Esophagus (tissue), 2 donors: ENCODE results near the gene TGM5. TPM values are rescaled to one million over a fixed set of nuclear protein-coding genes. Genes with fewer than 3 reads are reported as not detected.

Experiments
- H3K27ac ChIP-seq, 2 donors: one replicate each; pipeline ENCODE4 v1.5.1; 2013; ENCODE audit warnings: low read depth in 2 of 2, mild to moderate bottlenecking in 2 of 2, inconsistent platforms in 1 of 2, low read length in 1 of 2, moderate library complexity in 1 of 2
- H3K27me3 ChIP-seq, 2 donors: one replicate each; pipeline ENCODE4 v1.6.1; 2013; ENCODE audit warnings: low read length in 2 of 2, control low read depth in 1 of 2, mild to moderate bottlenecking in 1 of 2; ENCODE audit not compliant: insufficient read depth in 2 of 2, control insufficient read depth in 1 of 2
- H3K36me3 ChIP-seq, 2 donors: one replicate each; pipeline ENCODE4 v1.6.1; 2013; ENCODE audit warnings: low read length in 1 of 2; ENCODE audit not compliant: control insufficient read depth in 2 of 2, insufficient read depth in 2 of 2
- H3K4me1 ChIP-seq, 2 donors: one replicate each; pipeline ENCODE4 v1.6.1; 2013; ENCODE audit warnings: low read length in 1 of 2; ENCODE audit not compliant: control insufficient read depth in 2 of 2, insufficient read depth in 2 of 2
- H3K4me3 ChIP-seq, 2 donors: one replicate each; pipeline ENCODE4 v1.5.1; 2013; ENCODE audit warnings: low read length in 2 of 2, mild to moderate bottlenecking in 2 of 2, low read depth in 1 of 2, moderate library complexity in 1 of 2
- H3K9me3 ChIP-seq, 2 donors: one replicate each; pipeline ENCODE4 v1.6.1; 2013; ENCODE audit warnings: mild to moderate bottlenecking in 2 of 2, low read depth in 1 of 2, low read length in 1 of 2, moderate library complexity in 1 of 2; ENCODE audit not compliant: control insufficient read depth in 2 of 2, insufficient read depth in 1 of 2
- WGBS, 2 donors: extraction: QIAGEN DNeasy Blood & Tissue Kit; methylation state at CpG; one replicate each; pipeline ENCODE4 v1.1.7; 2013; 5-methylcytosine and 5-hydroxymethylcytosine counted together
- polyA plus RNA-seq, 2 donors: library from polyadenylated mRNA; stranded (reverse); fragments of 200-250 nt; gene quantifications; one replicate each; pipeline ENCODE4 v1.2.3, GENCODE V29; 2013
- donor health status: healthy with polysubstance abuse.
- donor health status: Bipolar disorder and iron deficiency.

The TGM5 gene
- polyA plus RNA-seq, 2 donors: 9.5 to 12.9 TPM

DNA sequence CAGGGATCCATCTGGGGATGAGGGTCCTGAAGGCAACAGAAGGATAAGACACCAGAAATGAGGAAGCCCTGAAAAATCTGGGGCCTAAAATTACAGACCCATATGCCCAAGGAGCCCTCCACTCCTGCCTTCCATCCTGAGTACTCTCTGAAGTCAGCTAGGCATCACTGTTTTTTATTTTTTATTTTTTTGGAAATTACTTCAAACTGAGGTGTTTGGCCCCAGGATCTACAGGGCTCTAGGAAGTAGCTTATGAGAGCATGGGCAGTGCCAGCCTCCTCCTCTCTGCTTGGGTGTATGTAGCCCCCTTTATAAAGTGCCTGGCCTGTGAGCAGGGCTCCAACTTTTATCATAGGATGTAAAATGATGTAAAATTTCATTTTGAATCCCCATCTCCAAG is 53.8 kb downstream of the TGM5 start:
- Histone ChIP-seq H3K4me1 (no peaks in the 10 kb centered on the region), H3K27ac (no peak overlapping the region), H3K36me3 (no peaks in the 10 kb centered on the region), H3K9me3 (no peaks in the 10 kb centered on the region), H3K4me3 (no peak overlapping the region), H3K27me3 (no peaks in the 10 kb centered on the region)

DNA sequence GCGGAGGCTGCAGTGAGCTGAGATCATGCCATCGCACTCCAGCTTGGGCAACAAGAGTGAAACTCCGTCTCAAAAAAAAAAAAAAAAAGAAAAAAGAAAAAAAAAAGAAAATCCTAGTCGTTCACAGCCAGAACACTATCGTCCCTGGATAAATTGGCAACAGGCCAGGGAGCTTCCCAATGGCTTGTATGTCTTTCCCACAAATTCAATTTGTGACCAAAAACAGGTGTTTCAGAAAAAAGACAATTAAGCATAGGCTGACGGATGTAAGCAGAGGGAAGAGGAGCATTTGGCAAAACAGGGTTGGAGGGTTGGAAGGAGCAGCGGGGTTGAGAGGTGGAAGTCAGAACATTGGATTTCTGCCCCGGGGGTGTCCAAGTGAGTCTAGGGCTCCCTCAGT is 54.4 kb downstream of the TGM5 start:
- no peaks in the 10 kb centered on the region for H3K36me3 ChIP-seq
- H3K27ac ChIP-seq: no peak overlapping the region
- no peak overlapping the region for H3K4me3 ChIP-seq
- 74 to 81% methylated on average over 7 to 8 of the region's 8 CpGs for WGBS, 2 donors
- no peaks in the 10 kb centered on the region for H3K9me3 ChIP-seq
- H3K27me3 ChIP-seq: no peaks in the 10 kb centered on the region
- H3K4me1 ChIP-seq: no peaks in the 10 kb centered on the region

DNA sequence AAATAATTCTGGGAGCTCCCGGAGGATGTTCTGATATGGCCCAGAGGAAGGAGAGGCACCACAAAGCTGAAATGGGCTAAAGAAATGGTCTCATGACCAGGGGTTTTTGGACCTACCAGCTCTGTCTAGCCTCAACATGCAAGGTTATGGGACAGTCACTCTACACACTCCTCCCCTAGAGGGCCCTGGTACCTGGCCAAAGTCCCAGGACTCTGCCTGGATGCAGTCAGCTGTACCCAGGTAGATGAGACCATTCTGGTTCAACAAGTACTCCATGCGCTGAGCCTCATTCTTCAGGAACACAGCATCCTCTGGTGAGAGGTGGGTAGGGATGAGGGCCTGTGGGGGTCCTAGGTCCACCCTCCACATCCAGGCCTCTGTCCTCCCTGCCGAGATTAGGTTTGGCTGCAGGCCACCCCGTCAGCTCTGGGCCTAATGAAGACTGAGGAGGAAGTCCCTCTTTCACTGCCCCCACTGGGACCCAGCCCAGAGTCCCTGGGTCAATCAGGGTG is 55.4 kb downstream of the TGM5 start:
- Histone ChIP-seq H3K27ac (no peak overlapping the region), H3K4me1 (no peaks in the 10 kb centered on the region), H3K36me3 (no peaks in the 10 kb centered on the region), H3K27me3 (no peaks in the 10 kb centered on the region), H3K9me3 (no peaks in the 10 kb centered on the region), H3K4me3 (no peak overlapping the region)
- WGBS, 2 donors: 80 to 81% methylated on average over 4 of the region's 4 CpGs

DNA sequence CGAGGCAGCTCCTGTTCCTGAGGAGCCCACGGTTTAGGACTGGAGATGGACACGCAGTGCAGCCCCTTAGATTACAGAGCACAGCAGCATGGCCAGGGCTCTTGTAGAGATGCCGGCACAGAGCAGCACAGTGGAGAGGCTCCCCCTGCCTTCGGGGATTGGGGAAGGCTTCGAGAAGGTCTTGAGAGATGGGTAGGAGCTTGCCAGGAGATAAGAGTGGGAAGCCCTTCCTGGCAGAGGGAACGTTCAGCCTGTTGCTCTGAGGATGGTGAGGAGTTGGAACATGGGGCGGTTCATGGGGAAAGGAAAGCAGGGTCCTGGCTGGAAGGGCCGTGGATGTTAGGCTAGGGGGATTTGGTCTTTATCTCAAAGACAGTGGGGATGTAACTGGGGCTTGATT is 55.9 kb downstream of the TGM5 start:
- Histone ChIP-seq H3K27ac (no peak overlapping the region), H3K36me3 (no peaks in the 10 kb centered on the region), H3K4me1 (no peaks in the 10 kb centered on the region), H3K9me3 (no peaks in the 10 kb centered on the region), H3K27me3 (no peaks in the 10 kb centered on the region), H3K4me3 (no peak overlapping the region)
- WGBS, 2 donors: 84% methylated on average over 9 of the region's 9 CpGs

DNA sequence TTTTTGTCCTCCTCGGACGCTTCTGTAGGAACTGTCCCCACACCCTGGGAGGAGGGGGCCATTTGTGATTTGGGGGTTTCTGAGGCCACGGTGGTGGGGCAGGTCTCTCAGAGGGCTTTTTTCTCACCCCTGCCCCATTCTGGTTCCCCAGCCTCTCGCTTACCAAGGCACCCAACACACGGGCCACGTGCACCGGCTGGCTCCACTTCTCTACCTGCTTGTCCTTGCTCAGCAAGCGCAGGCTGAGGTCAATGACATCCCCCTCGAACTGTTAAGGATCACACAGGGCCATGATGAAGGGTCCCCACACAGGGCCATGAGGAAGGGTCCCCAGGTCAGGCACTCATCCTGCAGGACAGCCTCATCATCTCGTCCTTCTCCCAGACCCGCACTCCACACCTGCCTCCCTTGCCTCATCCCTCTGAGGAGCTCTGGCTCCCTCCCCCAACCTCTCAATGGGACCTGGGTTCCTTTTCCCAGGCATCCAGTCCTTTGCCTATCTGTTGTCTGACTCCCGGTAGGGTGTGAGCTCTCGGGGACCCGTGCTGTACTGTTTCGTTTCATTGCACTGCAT is 56.5 kb downstream of the TGM5 start:
- Histone ChIP-seq H3K9me3 (no peaks in the 10 kb centered on the region), H3K4me3 (no peak overlapping the region), H3K4me1 (no peaks in the 10 kb centered on the region), H3K27me3 (no peaks in the 10 kb centered on the region), H3K36me3 (no peaks in the 10 kb centered on the region), H3K27ac (no peak overlapping the region)
- WGBS, 2 donors: 86 to 87% methylated on average over 15 of the region's 15 CpGs

DNA sequence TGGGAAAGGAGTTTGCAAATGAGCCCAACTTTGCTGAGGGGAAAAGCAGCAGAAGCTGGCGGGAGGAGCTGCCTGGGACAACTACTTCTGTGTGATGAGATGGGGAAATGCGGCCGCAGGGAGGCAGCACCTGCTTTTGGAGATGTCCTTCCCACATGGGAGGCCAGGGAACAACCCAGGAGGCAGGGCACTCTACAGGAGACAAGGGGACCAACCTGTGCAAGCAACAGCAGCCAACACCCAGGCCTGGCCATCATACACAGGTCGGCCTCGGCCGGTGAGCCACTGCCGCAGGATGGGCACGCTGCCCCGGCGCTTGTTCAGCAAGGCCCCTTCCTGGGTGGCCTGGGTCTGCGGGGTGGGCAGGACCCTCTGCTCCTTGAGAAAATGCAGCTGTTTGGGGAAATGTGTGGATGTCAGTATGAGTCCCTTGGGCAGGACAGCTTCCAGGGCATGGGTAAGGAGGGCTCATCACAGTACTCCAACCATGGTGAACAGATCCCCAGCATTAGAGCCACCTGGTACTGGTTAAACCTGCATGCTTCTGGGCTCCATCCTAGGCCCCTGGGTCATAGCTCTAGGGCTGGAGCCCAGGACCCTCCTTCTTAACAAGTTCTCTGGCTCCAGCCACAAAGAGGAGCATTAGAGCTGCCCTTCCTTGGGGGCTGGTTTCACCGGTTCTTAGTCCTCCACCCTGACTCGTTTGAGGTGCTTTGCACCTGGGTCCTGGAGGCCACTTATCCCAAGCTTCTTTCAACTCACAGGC is 57.5 kb downstream of the TGM5 start:
- Histone ChIP-seq H3K27ac (no peak overlapping the region), H3K4me3 (no peak overlapping the region), H3K4me1 (no peaks in the 10 kb centered on the region), H3K36me3 (no peaks in the 10 kb centered on the region), H3K9me3 (no peaks in the 10 kb centered on the region), H3K27me3 (no peaks in the 10 kb centered on the region)
- WGBS, 2 donors: 62 to 73% methylated on average over 13 of the region's 13 CpGs

DNA sequence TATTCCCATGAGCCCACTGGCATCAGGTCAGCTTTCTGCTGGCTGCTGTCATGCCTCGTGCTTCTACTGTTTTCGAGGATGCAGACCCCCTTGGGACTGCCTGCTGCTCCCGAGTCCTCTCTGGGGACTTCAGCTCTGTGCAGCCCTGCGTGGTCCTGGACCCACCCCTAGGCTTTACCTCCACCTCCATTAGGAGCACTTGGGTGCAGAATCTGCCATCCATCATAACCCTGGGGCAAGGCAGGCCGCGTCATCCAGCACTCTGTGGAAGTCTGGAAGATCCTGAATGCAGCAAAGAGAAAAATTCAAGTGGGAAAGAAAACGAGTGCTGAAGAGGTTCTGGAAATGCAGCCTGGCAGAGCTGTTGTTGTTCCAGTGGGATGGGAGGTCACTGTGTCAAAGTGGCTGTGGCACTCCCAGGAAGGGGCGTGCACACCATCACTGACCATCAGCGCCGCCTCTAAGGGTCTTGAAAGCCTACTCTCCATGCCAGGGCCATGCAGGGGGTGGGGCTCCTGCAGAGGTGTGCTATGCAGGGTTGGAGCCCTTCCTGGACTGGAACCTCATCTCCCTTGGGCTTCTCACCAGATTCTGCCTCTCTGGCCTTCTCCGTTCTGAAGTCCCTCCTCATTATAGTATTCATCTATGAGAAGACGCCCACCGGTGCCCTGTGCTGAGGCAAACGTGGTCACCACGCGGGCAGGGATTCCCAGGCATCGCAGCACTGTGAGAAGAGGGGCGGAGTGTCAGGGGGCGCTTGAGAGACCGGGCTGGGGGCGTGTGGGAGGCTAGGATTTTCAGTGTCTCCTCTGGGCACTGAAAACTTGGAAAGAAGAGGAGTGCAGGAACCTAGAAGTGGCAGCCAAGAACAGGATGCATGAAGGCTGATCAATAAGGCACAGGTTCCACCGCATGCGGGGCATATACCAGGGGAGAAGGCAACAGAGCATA is 58.4 kb downstream of the TGM5 start:
- no peaks in the 10 kb centered on the region for H3K9me3 ChIP-seq
- H3K36me3 ChIP-seq: no peaks in the 10 kb centered on the region
- H3K27me3 ChIP-seq: no peaks in the 10 kb centered on the region
- H3K4me1 ChIP-seq: no peaks in the 10 kb centered on the region
- 67 to 70% methylated on average over 23 of the region's 23 CpGs for WGBS, 2 donors
- no peak overlapping the region for H3K27ac ChIP-seq
- no peak overlapping the region for H3K4me3 ChIP-seq

DNA sequence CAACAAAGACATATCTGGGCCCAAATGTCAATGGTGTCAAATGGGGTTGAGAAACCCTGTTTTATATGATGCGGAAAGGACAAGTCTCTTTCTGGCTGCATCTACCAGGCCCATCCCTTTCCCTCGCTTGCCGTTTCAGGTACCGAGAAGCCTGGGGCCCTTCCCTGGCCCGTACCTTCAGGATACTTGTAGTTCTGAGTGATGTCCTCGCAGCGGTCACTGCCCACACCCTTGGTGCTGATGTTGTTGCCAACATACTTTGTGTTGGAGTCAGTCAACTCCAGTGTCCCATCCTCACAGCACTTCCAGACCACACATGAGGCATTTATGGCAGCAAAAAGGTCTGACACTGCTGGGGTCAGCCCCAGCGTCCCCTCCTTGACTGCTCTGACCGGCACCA is 59.7 kb downstream of the TGM5 start:
- no peaks in the 10 kb centered on the region for H3K4me1 ChIP-seq
- H3K9me3 ChIP-seq: no peaks in the 10 kb centered on the region
- no peaks in the 10 kb centered on the region for H3K36me3 ChIP-seq
- H3K27me3 ChIP-seq: no peaks in the 10 kb centered on the region
- WGBS, 2 donors: 81 to 90% methylated on average over 9 of the region's 9 CpGs
- H3K27ac ChIP-seq: no peak overlapping the region
- no peak overlapping the region for H3K4me3 ChIP-seq

DNA sequence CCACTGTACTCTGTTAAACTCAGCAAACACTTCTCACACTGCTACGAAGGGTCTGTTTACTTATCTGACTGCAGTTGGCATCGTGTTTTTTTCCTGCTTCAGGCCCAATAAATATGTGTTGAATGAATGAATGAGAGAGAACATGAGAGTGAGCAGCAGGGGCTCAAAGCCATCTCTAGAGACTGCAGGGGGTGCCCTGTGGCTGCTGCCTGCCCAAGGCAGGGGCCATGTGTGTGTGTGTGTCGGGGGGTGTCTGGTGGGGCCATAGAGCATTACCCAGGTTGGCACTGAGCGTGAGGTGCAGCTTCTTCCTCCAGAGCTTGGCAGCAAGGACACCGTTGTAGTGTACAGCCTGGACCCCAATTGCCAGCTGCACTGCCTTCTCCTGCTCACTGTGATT is 60.7 kb downstream of the TGM5 start:
- WGBS, 2 donors: 75 to 79% methylated on average over 5 of the region's 5 CpGs
- no peaks in the 10 kb centered on the region for H3K36me3 ChIP-seq
- H3K9me3 ChIP-seq: no peaks in the 10 kb centered on the region

More for the DNA sequence above, 60.7 kb downstream of the TGM5 start:
- H3K4me3 ChIP-seq: no peak overlapping the region
- no peak overlapping the region for H3K27ac ChIP-seq
- H3K27me3 ChIP-seq: no peaks in the 10 kb centered on the region
- no peaks in the 10 kb centered on the region for H3K4me1 ChIP-seq
